ENCODE results near the gene WDR33. TPM values are rescaled to one million over a fixed set of nuclear protein-coding genes. Genes with fewer than 3 reads are reported as not detected.

The WDR33 gene
- total RNA-seq, 2 experiments from 2014 or later = 71.4 to 74.6 TPM

DNA sequence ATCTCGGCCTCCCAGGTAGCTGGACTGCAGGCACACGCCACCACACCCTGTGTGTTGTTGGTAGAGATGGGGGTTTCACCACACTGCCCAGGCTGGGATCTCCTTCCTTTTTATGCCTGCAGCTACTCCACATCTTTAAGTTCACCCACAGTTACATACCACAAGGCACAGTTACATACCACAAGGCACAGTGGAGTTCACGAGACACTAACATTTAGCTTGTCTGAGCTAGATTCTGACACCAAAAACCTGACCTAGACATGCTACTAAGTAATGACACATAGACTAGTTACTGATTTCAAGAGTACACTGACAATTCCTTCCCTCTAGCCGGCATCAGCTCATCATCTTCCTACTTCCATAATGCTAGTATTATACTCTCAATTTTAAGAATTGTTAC lies 42.7 kb upstream of the WDR33 start:
- H3K4me1 Mint-ChIP-seq (ENCODE audit: low read depth) = peaks cover 33% of the 10 kb centered on the region
- ATAC-seq = no peak
- POLR2A ChIA-PET = interaction anchor here (1.0 kb wide), 1 partner anchor 9 kb away, joined by 5 read pairs; no protein-coding TSS in a partner anchor
- H3K9me3 Mint-ChIP-seq = no peaks in the 10 kb centered on the region
- H3K27me3 Mint-ChIP-seq = no peaks in the 10 kb centered on the region
- peak; percentile 11 for DNase-seq
- H3K36me3 Mint-ChIP-seq (ENCODE audit: low read depth) = peaks cover 64% of the 10 kb centered on the region
- H3K4me3 Mint-ChIP-seq = no peak overlapping the region
- TF ChIP-seq CTCF (IDR thresholded peaks at IDR 0.05) = no peak
- H3K27ac Mint-ChIP-seq = peak overlapping the region; percentile 50
- intact Hi-C loops (cut with micrococcal nuclease) = no loop called here
- CTCF ChIA-PET = no interaction called here

DNA sequence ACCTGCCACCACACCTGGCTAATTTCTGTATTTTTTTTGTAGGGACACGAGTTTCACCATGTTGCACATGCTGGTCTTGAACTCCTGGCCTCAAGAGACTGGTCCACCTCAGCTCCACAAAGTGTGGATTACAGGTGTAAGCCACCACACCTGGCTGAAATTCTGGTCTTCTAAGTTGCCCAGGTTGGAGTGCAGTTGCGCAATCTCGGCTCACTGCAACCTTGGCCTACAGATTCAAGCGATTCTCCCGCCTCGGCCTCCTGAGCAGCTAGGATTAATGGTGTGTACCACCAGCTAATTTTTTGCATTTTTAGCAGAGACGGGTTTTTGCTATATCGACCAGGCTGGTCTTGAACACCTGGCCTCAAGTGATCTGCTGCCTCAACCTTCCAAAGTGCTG lies 41.4 kb upstream of the WDR33 start:
- ChIA-PET CTCF (no interaction called here), POLR2A (interaction anchor here (1.2 to 1.3 kb wide), 2 partner anchors 9 to 128 kb away, joined by 3 read pairs; no protein-coding TSS in a partner anchor)
- ATAC-seq (no peak), DNase-seq (no peak)
- TF ChIP-seq CTCF (IDR thresholded peaks at IDR 0.05) = no peak
- H3K4me1 Mint-ChIP-seq (ENCODE audit: low read depth) = peaks cover 30% of the 10 kb centered on the region
- H3K4me3 Mint-ChIP-seq = no peak overlapping the region
- H3K27me3 Mint-ChIP-seq = no peaks in the 10 kb centered on the region
- no peaks in the 10 kb centered on the region for H3K9me3 Mint-ChIP-seq
- intact Hi-C loops (cut with micrococcal nuclease) = no loop called here
- no peak overlapping the region for H3K27ac Mint-ChIP-seq
- H3K36me3 Mint-ChIP-seq (ENCODE audit: low read depth) = peaks cover 67% of the 10 kb centered on the region

DNA sequence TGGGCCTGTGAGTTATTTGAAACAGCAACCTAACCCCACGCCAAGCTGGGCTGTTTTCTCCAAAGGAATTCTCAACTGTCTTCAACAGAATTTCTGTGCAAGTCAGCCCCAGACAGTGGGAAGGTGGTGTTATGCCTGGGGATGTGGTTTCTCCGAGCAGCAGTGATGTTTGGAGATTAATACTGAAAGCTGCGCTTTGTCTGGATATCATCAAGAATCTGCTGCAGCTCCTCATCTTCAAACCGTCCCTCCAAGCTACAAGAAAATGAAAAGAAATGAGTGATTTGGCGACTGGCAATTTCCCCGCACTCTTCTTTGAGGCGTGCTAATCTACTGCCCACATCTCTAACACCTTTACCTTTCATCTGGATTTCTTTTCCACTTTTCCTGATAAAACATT lies 37.0 kb upstream of the WDR33 start:
- H3K4me3 Mint-ChIP-seq = no peak overlapping the region
- ChIA-PET CTCF (no interaction called here), POLR2A (no interaction called here)
- ATAC-seq (no peak), DNase-seq (no peak)
- TF ChIP-seq CTCF (IDR thresholded peaks at IDR 0.05) = no peak
- H3K4me1 Mint-ChIP-seq (ENCODE audit: low read depth) = peaks cover 3% of the 10 kb centered on the region
- intact Hi-C loops (cut with micrococcal nuclease) = no loop called here
- H3K9me3 Mint-ChIP-seq = no peaks in the 10 kb centered on the region
- peaks cover 59% of the 10 kb centered on the region for H3K36me3 Mint-ChIP-seq (ENCODE audit: low read depth)
- no peaks in the 10 kb centered on the region for H3K27me3 Mint-ChIP-seq
- no peak overlapping the region for H3K27ac Mint-ChIP-seq

- H3K36me3 Mint-ChIP-seq (ENCODE audit: low read depth) = peaks cover 36% of the 10 kb centered on the region
Observed at GRCh38 chr2:127844973-127845372, 34.0 kb upstream of the WDR33 start.

GRCh38 chr2:127843677-127844076 lies 32.7 kb upstream of the WDR33 start:
- ATAC-seq (no peak), DNase-seq (no peak)
- POLR2A ChIA-PET = interaction anchor here (1.0 to 1.1 kb wide), 2 partner anchors 9 to 32 kb away, joined by 3 read pairs; no protein-coding TSS in a partner anchor
- CTCF ChIA-PET = no interaction called here
- no peak overlapping the region for H3K4me3 Mint-ChIP-seq
- peaks cover 24% of the 10 kb centered on the region for H3K36me3 Mint-ChIP-seq (ENCODE audit: low read depth)
- H3K27ac Mint-ChIP-seq = no peak overlapping the region
- no peaks in the 10 kb centered on the region for H3K4me1 Mint-ChIP-seq (ENCODE audit: low read depth)
- H3K27me3 Mint-ChIP-seq = no peaks in the 10 kb centered on the region
- intact Hi-C loops (cut with micrococcal nuclease) = no loop called here
- H3K9me3 Mint-ChIP-seq = no peaks in the 10 kb centered on the region
- no peak for TF ChIP-seq CTCF (IDR thresholded peaks at IDR 0.05)

More at GRCh38 chr2:127844973-127845372, 34.0 kb upstream of the WDR33 start:
- intact Hi-C loops (cut with micrococcal nuclease) = no loop called here
- ATAC-seq = no peak
- Mint-ChIP-seq H3K4me1 (ENCODE audit: low read depth) (no peaks in the 10 kb centered on the region), H3K9me3 (no peaks in the 10 kb centered on the region), H3K4me3 (no peak overlapping the region), H3K27me3 (no peaks in the 10 kb centered on the region), H3K27ac (no peak overlapping the region)
- no peak for TF ChIP-seq CTCF (IDR thresholded peaks at IDR 0.05)
- DNase-seq = no peak
- CTCF ChIA-PET = no interaction called here
- POLR2A ChIA-PET = interaction anchor here (0.9 to 1.6 kb wide), 4 partner anchors 9 to 367 kb away, joined by 3 to 7 read pairs (median 4); partner anchors contain the start of gene POLR2D
